Fibroblast of lung (primary cell): ENCODE measurements around the gene HNRNPAB.

Experiments used
- CTCF ChIP-seq, 2 donors: IDR thresholded peaks in 1 of 2; conservative IDR thresholded peaks in 1 of 2; 1 replicate in 1 of 2; 2 replicates in 1 of 2; pipeline ENCODE4 v1.5.1; 2011 to 2012; ENCODE audit warnings: low read length in 2 of 2, control low read depth in 1 of 2, inconsistent platforms in 1 of 2, low read depth in 1 of 2, mild to moderate bottlenecking in 1 of 2
- EZH2 ChIP-seq: IDR thresholded peaks from 2 replicates; pipeline ENCODE4 v1.5.1; 2012; ENCODE audit warnings: low read length, control low read depth, mild to moderate bottlenecking; ENCODE audit errors: missing control alignments

GRCh38 chr5:178198706-178199105, 5.6 kb upstream of the HNRNPAB start:
- TF ChIP-seq CTCF (conservative IDR thresholded peaks at IDR 0.05 in 1 of 2, IDR thresholded peaks at IDR 0.05 in 1 of 2; ENCODE audit: low read depth in 1 of 2, low read length in 2 of 2) = no peak
- TF ChIP-seq EZH2 = no peak
